Femur (tissue), 1 donor: Measurements from ENCODE around the gene ABCB6.
"Not testable (repeated sequence)": the region's sequence is repeated elsewhere in the genome, so short reads cannot be mapped to it uniquely, and the experiment has no call there.

Experiments used
- DNase-seq: peaks from one replicate; pipeline ENCODE4 v3.0.0-alpha.2; 2017

The ABCB6 gene

GRCh38 chr2:219218732-219219701 lies at the start of gene ABCB6:
Gene ABCB6, minus strand, starts transcription at chr2:219218958. Its CDS starts 285 bp downstream, at chr2:219218673.
- DNase-seq, result peak; percentile 99

DNA sequence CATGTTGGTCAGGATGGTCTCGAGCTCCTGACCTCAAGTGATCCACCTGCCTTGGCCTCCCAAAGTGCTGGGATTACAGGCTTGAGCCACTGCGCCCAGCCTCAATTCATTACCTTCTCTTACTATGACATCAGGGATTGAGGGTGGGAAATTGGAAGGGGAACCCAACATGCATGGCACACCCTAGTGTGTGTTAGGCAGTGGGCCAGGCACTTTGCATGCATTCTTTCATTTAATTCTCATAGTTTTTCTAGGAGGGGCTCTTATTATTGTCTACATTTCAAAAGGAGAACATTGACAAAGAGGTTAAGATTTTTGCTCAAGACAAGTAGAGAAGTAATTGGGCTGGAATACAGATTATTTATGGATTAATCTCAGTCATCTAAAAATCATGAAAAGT lies 49.5 kb upstream of the ABCB6 start:
- DNase-seq, result no peak

DNA sequence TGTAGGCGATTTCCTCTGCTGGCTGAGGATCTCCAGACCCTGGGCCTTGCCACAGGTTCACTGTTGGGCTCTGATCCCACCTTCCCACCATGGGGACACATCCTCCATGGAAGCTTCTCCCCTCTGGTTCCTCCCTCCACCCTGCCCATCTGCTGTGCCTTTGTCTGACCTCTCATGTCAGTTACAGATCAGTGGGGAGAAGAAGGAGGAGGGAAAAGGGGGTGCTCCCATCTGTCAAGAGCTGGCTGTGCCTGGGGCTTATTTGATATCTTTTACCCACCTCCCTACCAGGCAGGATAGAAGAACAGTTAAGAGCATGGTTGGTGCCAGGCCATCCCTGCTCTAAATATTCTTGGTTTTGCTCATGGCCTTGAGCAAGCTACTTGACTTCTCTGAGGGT lies 48.1 kb upstream of the ABCB6 start:
- no peak for DNase-seq

DNA sequence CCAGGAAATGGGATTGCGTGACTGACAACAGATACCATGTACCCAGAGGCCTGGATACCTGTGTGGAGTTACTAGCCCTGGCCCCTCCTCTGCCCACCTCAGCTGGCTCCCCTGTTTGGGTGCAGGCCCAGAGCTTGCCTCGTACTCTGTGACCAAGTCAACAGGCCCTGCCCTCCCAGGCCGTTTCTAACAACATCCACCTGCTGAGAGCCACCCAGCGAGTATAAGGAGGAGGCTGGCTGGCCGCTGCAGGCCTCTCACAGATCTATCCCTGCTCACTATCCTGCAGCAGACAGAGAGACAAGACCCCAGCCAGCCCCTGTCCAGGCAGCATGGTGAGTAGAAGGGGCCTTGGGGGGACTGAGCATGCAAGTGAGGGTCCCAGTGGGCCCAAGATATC lies 47.5 kb upstream of the ABCB6 start:
- DNase-seq, result no peak

GRCh38 chr2:219261024-219261855 lies 42.5 kb upstream of the ABCB6 start:
- DNase-seq, result no peak

GRCh38 chr2:219258942-219259341 lies 40.2 kb upstream of the ABCB6 start:
- not testable (repeated sequence) for DNase-seq

DNA sequence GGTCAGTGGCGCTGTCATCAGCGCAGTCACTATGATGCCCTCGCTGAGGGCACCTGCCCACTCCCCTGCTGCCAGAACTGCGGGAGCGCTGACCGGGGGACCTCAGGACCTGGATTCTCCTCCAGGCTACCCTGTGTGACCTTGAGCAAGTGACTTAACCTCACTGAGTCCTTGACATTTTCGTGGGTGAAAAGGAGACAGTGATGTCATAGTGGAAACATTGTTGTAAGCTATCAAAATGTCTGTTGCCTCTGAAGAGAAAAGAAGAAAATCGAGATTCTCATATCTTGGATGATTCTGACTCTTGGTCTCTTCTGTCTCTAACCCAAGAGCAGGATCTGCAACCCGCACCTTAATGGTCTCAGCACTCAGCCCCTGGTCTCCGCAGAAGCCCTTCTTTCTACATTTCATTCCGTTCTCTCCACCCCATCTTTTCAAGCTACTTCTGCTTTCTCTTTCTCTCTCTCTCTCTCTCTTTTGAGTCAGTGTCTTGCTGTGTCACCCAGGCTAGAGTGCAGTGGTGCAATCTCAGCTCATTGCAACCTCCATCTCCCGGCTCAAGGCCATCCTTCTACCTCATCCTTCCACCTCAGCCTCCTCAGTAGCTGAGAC lies 35.9 kb upstream of the ABCB6 start:
- no peak for DNase-seq

DNA sequence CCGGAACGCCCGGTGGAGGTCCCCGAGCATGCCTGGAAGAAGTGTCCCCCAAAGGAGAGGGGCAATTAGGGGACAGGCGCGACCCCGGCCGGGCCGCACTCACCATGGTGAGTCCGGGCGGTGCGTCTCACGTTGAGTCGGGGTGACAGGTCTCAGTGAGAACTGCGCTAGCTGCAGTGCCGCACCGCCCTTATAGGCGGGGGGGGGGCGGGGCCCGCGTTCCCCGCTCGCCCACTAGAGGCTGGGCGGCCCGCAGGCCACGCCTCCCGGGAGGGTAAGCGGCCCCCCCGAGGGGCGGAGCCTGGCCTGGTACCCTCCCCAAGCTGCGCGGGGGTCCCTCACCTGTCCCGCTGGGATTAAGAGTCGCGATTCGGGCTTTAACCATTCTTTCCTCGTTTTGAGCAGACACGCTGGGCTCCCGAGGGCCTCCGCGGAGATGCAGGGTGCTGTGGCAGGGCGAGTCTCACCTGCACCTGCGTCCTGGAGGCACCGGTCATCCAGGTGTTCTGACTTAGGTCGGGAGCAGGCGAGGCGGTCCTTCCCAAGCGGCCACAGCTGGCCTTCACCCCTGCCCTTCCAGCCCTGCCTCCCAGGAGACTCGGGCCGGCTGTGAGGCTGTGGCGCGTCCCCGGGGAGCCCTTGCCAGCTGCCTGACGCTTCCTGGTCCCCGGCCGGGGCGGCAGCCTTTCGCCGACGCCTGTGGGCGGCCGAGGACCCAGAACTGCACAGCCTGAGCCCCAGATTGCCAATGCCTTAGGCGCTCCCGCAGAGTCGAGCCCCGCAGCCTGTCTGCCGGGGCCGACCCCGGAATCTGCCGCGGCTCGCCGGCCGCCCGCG lies 35.2 kb upstream of the ABCB6 start, which contains the start of gene TUBA4A:
TUBA4A (minus strand) TSS at position 166 of the 837 bp plus-strand sequence; CDS start at position 106, 60 bp downstream.
- DNase-seq, result peak; percentile 79

DNA sequence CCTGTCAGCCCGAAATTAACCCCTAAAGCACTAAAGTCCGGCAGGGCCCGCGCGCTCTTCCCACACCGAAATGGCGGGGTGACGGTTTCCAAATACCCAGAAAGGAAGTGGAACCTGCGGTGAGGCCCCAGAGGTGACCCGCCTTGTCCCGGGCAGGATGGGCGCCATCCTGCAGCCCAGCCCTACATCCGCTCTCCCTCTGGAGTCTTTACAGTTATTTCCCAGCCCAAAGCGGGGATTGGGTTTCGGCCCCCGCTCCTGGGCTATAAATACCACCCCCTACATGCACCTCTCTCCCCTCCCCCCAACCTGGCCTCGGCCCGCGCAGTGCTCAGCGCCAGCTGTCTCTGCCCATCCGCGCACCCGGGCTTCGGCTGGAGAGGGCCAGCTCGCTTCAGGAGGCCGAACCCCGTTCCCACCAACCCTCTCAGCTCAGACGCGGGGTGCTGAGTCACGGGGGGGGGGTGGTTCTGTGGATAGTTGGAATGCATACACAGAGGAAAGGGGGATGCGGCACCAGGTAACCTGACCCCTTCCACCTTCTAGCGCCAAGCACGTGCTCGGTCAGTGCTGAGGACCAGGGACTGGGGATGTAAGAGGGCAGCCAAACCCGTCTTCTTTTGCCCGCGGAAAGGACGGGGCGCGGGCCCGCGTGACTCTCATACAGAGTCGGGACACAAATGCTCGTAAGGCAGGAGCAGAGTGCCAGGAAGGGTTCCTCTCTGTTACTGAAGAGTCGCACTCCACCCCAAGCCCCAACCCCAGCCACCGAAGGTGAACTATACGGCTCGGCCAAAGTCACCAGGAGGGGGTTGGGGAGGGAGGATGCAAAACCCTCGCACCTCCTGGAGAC lies 34.4 kb upstream of the ABCB6 start, which contains the start of gene TUBA4B:
TUBA4B (plus strand) TSS at position 344 of the 853 bp plus-strand sequence; CDS start at position 509, 165 bp downstream.
- peak; percentile 63 for DNase-seq

DNA sequence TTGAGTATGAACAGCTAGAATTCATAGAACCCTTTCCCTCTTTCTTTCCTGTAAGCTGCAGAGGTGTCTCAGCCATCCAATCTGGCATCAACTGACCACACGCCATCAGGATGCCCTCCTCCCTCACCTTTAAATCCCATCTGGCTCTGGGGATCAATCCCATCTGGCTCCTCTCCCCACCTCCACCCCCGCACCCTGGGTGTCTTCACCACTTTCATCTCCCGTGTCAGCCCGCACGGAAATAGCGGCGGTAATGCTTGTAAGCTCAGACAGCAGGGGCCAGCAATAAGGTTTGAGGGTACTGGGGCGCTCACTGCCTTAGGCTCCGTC lies 33.8 kb upstream of the ABCB6 start:
- no peak for DNase-seq

- DNase-seq, result no peak
Measured at GRCh38 chr2:219252084-219252483, 33.3 kb upstream of the ABCB6 start.

DNA sequence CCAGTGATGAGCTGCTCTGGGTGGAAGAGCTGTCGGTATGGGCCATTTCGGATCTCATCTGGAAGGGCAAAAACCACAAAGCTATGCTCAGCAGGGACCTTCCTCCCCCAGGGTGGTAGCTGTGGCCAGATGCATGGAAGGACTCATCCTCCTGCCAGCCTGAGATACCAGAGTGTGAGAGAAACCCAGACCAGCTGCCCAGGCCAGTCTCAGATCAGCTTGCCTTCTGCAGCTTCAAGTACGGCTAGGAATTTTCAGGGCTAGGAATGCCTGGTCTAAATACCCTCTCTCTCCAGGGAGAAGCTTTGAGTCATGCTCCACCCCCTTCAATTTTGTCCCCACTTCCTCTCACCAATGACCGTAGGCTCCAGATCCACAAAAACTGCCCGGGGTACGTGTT lies 32.9 kb upstream of the ABCB6 start:
- no peak for DNase-seq

DNA sequence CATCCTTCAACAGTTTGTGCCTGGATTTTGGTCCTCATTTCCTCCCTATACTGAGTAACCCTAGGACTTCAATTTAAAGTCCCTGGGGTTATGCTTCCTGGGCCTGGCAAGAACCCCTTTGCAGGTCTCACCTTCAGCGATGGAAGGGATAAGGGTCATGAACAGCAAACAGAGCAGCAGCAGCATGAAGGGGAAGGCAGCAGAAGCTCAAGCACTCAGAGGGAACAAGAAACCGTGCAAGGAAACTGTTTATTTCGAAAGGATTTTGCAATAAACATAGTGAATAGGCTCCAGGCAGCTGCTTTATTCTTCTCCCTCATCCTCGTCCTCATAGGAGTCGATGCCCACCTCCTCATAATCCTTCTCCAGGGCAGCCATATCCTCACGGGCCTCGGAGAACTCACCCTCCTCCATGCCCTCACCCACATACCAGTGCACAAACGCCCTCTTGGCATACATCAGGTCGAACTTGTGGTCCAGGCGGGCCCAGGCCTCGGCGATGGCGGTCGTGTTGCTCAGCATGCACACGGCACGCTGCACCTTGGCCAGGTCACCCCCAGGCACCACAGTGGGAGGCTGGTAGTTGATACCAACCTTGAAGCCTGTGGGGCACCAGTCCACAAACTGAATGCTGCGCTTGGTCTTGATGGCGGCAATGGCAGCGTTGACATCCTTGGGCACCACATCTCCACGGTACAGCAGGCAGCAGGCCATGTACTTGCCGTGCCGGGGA lies 31.5 kb upstream of the ABCB6 start:
- DNase-seq, result no peak

GRCh38 chr2:219249203-219249980 lies 30.6 kb upstream of the ABCB6 start:
- DNase-seq, result peak; percentile 77

DNA sequence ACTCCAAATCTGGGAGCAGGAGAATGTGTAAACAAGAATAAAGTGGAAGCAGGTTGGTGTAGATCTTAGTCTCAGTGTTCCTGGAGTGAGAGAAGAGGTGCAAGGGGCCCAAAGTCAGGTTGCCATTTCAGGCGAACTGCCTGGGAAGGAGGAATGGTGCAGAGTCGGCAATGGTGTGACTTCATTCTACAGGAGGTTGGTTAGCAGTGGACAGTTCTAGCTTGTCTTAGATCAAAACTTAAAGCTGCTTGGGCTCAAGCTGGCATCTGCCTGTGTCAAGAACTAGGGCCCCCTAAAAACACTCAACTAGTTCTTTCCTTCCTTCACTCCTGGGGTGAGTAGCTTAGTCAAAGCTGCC lies 30.1 kb upstream of the ABCB6 start:
- no peak for DNase-seq

- DNase-seq, result no peak
Measured at GRCh38 chr2:219247678-219248642, 29.2 kb upstream of the ABCB6 start.

DNA sequence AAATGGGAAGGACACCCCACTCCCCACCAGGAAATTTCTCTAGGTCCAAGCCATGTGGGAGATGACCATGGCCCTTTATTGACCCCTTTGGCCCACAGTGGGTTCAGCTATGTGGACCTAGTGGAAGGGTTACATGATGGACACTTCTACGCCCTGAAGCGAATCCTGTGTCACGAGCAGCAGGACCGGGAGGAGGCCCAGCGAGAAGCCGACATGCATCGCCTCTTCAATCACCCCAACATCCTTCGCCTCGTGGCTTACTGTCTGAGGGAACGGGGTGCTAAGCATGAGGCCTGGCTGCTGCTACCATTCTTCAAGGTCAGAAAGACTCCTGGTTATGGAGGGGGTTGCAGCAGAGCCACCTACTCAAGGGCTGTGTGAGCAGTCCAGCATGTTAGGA lies 27.8 kb upstream of the ABCB6 start:
- DNase-seq, result no peak

DNA sequence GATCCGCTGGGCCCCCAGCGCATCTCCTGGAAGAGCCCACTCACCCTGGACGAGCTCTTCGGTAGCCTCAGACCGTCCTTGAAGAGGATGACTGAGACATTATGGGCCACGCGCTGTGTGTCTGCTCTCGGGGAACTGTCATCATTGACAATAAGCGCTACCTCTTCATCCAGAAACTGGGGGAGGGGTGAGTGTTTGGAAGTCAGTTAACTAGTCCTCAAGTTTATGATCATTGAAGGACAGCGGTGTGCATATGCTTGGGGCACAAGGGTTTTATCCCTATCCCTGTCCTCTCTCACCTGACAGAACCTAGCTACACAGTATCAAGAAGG lies 27.1 kb upstream of the ABCB6 start:
- no peak for DNase-seq
